Right kidney (tissue), 1 donor: ENCODE results near the gene SYF2.
"Not testable (repeated sequence)": the region's sequence is repeated elsewhere in the genome, so short reads cannot be mapped to it uniquely, and the experiment has no call there.

ENCODE experiments used
- DNase-seq: peaks from one replicate; pipeline ENCODE4 v3.0.0-alpha.2; 2016

The SYF2 gene

GRCh38 chr1:25208561-25209222, 23.6 kb downstream of the SYF2 start:
- DNase-seq = no peak

- DNase-seq = no peak
Measured at GRCh38 chr1:25208092-25208491, 24.2 kb downstream of the SYF2 start.

GRCh38 chr1:25206201-25206600, 26.1 kb downstream of the SYF2 start:
- DNase-seq = no peak

GRCh38 chr1:25205786-25206185, 26.5 kb downstream of the SYF2 start:
- no peak for DNase-seq

GRCh38 chr1:25204797-25205480, 27.4 kb downstream of the SYF2 start:
- DNase-seq = peak; percentile 49

- no peak for DNase-seq
Measured at GRCh38 chr1:25201006-25201405, 31.3 kb downstream of the SYF2 start.

- DNase-seq = no peak
Measured at GRCh38 chr1:25199819-25200620, 32.3 kb downstream of the SYF2 start.

GRCh38 chr1:25198663-25199252, 33.5 kb downstream of the SYF2 start:
- DNase-seq = no peak

- DNase-seq = peak; percentile 40
Measured at GRCh38 chr1:25197982-25198662, 34.2 kb downstream of the SYF2 start.

GRCh38 chr1:25197235-25197975, 34.9 kb downstream of the SYF2 start:
- peak; percentile 69 for DNase-seq

GRCh38 chr1:25196830-25197229, 35.5 kb downstream of the SYF2 start:
- DNase-seq = no peak

- DNase-seq = no peak
Measured at GRCh38 chr1:25195835-25196234, 36.5 kb downstream of the SYF2 start.

GRCh38 chr1:25194572-25195020, 37.7 kb downstream of the SYF2 start:
- DNase-seq = no peak

- DNase-seq = no peak
Measured at GRCh38 chr1:25194054-25194453, 38.2 kb downstream of the SYF2 start.

GRCh38 chr1:25193229-25193628, 39.1 kb downstream of the SYF2 start:
- no peak for DNase-seq

GRCh38 chr1:25192154-25192553, 40.1 kb downstream of the SYF2 start:
- no peak for DNase-seq

GRCh38 chr1:25190260-25190659, 42.0 kb downstream of the SYF2 start:
- no peak for DNase-seq

GRCh38 chr1:25187904-25188303, 44.4 kb downstream of the SYF2 start:
- DNase-seq = not testable (repeated sequence)

- no peak for DNase-seq
Measured at GRCh38 chr1:25187077-25187476, 45.2 kb downstream of the SYF2 start.

GRCh38 chr1:25186161-25187007, 45.9 kb downstream of the SYF2 start:
- no peak for DNase-seq
